ENCODE data around the gene TENT4A.
"Not testable (repeated sequence)": the region's sequence is repeated elsewhere in the genome, so short reads cannot be mapped to it uniquely, and the experiment has no call there.

The TENT4A gene

GRCh38 chr5:6754766-6755165 lies 41.5 kb downstream of the TENT4A start:
- DNase-seq: no peak

- no peak for DNase-seq
These were observed 42.3 kb downstream of the TENT4A start for GRCh38 chr5:6755519-6755918.

GRCh38 chr5:6755941-6756340 lies 42.7 kb downstream of the TENT4A start:
- no peak for DNase-seq

- DNase-seq: no peak
These were observed 44.3 kb downstream of the TENT4A start for GRCh38 chr5:6757414-6757969.

GRCh38 chr5:6758236-6758635 lies 45.0 kb downstream of the TENT4A start:
- DNase-seq: no peak

- DNase-seq: no peak
These were observed 45.5 kb downstream of the TENT4A start for GRCh38 chr5:6758706-6759105.

GRCh38 chr5:6759401-6759800 lies 46.2 kb downstream of the TENT4A start:
- no peak for DNase-seq

GRCh38 chr5:6759983-6760382 lies 46.8 kb downstream of the TENT4A start:
- DNase-seq: no peak

GRCh38 chr5:6760686-6761085 lies 47.5 kb downstream of the TENT4A start:
- DNase-seq: no peak

- DNase-seq: no peak
These were observed 48.1 kb downstream of the TENT4A start for GRCh38 chr5:6761333-6761732.

GRCh38 chr5:6762116-6762515 lies 48.9 kb downstream of the TENT4A start:
- DNase-seq: no peak

GRCh38 chr5:6762697-6763096 lies 49.5 kb downstream of the TENT4A start:
- DNase-seq: no peak

GRCh38 chr5:6763191-6763590 lies 50.0 kb downstream of the TENT4A start:
- DNase-seq: no peak

- DNase-seq: peak; percentile 59
These were observed 52.6 kb downstream of the TENT4A start for GRCh38 chr5:6765612-6766525.

GRCh38 chr5:6766604-6767093 lies 53.4 kb downstream of the TENT4A start:
- peak; percentile 58 for DNase-seq

- DNase-seq: no peak
These were observed 54.3 kb downstream of the TENT4A start for GRCh38 chr5:6767481-6768063.

GRCh38 chr5:6768590-6769230 lies 55.5 kb downstream of the TENT4A start:
- DNase-seq: no peak

GRCh38 chr5:6770826-6771607 lies 57.8 kb downstream of the TENT4A start:
- DNase-seq: no peak

- no peak for DNase-seq
These were observed 59.7 kb downstream of the TENT4A start for GRCh38 chr5:6772886-6773285.

- no peak for DNase-seq
These were observed 60.3 kb downstream of the TENT4A start for GRCh38 chr5:6773342-6774035.

- DNase-seq: not testable (repeated sequence)
These were observed 61.0 kb downstream of the TENT4A start for GRCh38 chr5:6774207-6774606.

- DNase-seq: no peak
These were observed 61.5 kb downstream of the TENT4A start for GRCh38 chr5:6774721-6775204.
